PFSK-1 (cell line): ENCODE results near the gene SLC15A5.

Experiments
- FOXP2 ChIP-seq: optimal IDR thresholded peaks from 2 replicates; pipeline ENCODE3; 2011; ENCODE audit warnings: borderline replicate concordance, control low read depth, inconsistent platforms; ENCODE audit not compliant: insufficient read depth; ENCODE audit errors: extremely low read length, extremely low read depth
- POLR2AphosphoS5 ChIP-seq: IDR thresholded peaks from 2 replicates; pipeline ENCODE4 v1.6.1; 2012; ENCODE audit warnings: low read depth, mild to moderate bottlenecking, control low read depth, low read length, moderate library complexity
- REST ChIP-seq, 2 experiments: IDR thresholded peaks; 2 replicates each; pipeline versions ENCODE4 v1.6.1 to v1.8.0; 2011 to 2012; ENCODE audit warnings: low read depth in 2 of 2, low read length in 2 of 2, control low read depth in 1 of 2, inconsistent platforms in 1 of 2, mild to moderate bottlenecking in 1 of 2, moderate library complexity in 1 of 2; ENCODE audit not compliant: insufficient read depth in 1 of 2
- SIN3A ChIP-seq: IDR thresholded peaks from 2 replicates; pipeline ENCODE4 v1.6.1; 2012; ENCODE audit warnings: mild to moderate bottlenecking, low read length, moderate library complexity, borderline replicate concordance; ENCODE audit not compliant: insufficient read depth
- TAF1 ChIP-seq: IDR thresholded peaks from 2 replicates; pipeline ENCODE4 v1.6.1; 2012; ENCODE audit warnings: low read length, control low read depth, borderline replicate concordance; ENCODE audit not compliant: insufficient read depth

- TF ChIP-seq TAF1 (no peak), POLR2AphosphoS5 (no peak), REST (IDR thresholded peaks at IDR 0.05; ENCODE audit: insufficient read depth in 1 of 2, low read depth in 2 of 2, low read length in 2 of 2) (no peak), SIN3A (no peak), FOXP2 (no peak)
These were observed 49.4 kb downstream of the SLC15A5 start for GRCh38 chr12:16228067-16228466.
